ENCODE results near the gene RFX2.
A peak's percentile ranks its signal among the peaks of the same experiment; 100 is the strongest.

The RFX2 gene

GRCh38 chr19:6056801-6057650 lies 53.3 kb downstream of the RFX2 start:
- Histone ChIP-seq H3K27ac (peak overlapping the region; percentile 88 to 98), H3K4me3 (peak overlapping the region; percentile 59)
- DNase-seq (ENCODE audit: low spot score): peak; percentile 96
- TF ChIP-seq CTCF (IDR thresholded peaks at IDR 0.05): no peak

- H3K4me3 ChIP-seq: peak overlapping the region; percentile 59
- no peak for TF ChIP-seq CTCF (IDR thresholded peaks at IDR 0.05)
- peak overlapping the region; percentile 88 to 98 for H3K27ac ChIP-seq
- DNase-seq (ENCODE audit: low spot score): peak; percentile 79
These were observed 54.0 kb downstream of the RFX2 start for GRCh38 chr19:6056282-6056741.

- Histone ChIP-seq H3K4me3 (no peak overlapping the region), H3K27ac (peak overlapping the region; percentile 88 to 98)
- TF ChIP-seq CTCF (IDR thresholded peaks at IDR 0.05): no peak
- peak; percentile 47 for DNase-seq (ENCODE audit: low spot score)
These were observed 55.1 kb downstream of the RFX2 start for GRCh38 chr19:6055013-6055795.

GRCh38 chr19:6048793-6049405 lies 61.4 kb downstream of the RFX2 start:
- Histone ChIP-seq H3K4me3 (peak overlapping the region; percentile 52), H3K27ac (no peak overlapping the region)
- TF ChIP-seq CTCF (IDR thresholded peaks at IDR 0.05): peak; percentile 79
- DNase-seq (ENCODE audit: low spot score): no peak

- no peak for DNase-seq (ENCODE audit: low spot score)
- TF ChIP-seq CTCF (IDR thresholded peaks at IDR 0.05): no peak
- H3K4me3 ChIP-seq: peak overlapping the region; percentile 52
- H3K27ac ChIP-seq: no peak overlapping the region
These were observed 62.0 kb downstream of the RFX2 start for GRCh38 chr19:6048348-6048747.

- DNase-seq (ENCODE audit: low spot score): no peak
These were observed 62.5 kb downstream of the RFX2 start for GRCh38 chr19:6047741-6048251.

More at GRCh38 chr19:6047741-6048251, 62.5 kb downstream of the RFX2 start:
- Histone ChIP-seq H3K27ac (no peak overlapping the region), H3K4me3 (peak overlapping the region; percentile 52)
- TF ChIP-seq CTCF (IDR thresholded peaks at IDR 0.05): peak; percentile 25
